Osteocyte (in vitro differentiated cells): ENCODE results near the gene SLC43A2. TPM values are rescaled to one million over a fixed set of nuclear protein-coding genes. Genes with fewer than 3 reads are reported as not detected.

ENCODE experiments used
- DNase-seq: peaks from one replicate; pipeline ENCODE4 v3.0.0; 2021; ENCODE audit warnings: mixed read lengths; ENCODE audit not compliant: unreplicated experiment; ENCODE audit errors: extremely low spot score
- H3K27ac Mint-ChIP-seq: one replicate; pipeline ENCODE4 v1.8.0; 2021; ENCODE audit warnings: mild to moderate bottlenecking, mixed read lengths; ENCODE audit not compliant: unreplicated experiment
- H3K27me3 Mint-ChIP-seq: one replicate; pipeline ENCODE4 v1.8.0; 2021; ENCODE audit warnings: mixed read lengths; ENCODE audit not compliant: unreplicated experiment
- H3K36me3 Mint-ChIP-seq: one replicate; pipeline ENCODE4 v1.8.0; 2021; ENCODE audit warnings: mixed read lengths; ENCODE audit not compliant: unreplicated experiment
- H3K4me1 Mint-ChIP-seq: one replicate; pipeline ENCODE4 v1.8.0; 2021; ENCODE audit warnings: mixed read lengths; ENCODE audit not compliant: unreplicated experiment
- H3K4me3 Mint-ChIP-seq: one replicate; pipeline ENCODE4 v1.8.0; 2021; ENCODE audit warnings: mild to moderate bottlenecking, moderate library complexity, mixed read lengths; ENCODE audit not compliant: unreplicated experiment
- H3K9me3 Mint-ChIP-seq: one replicate; pipeline ENCODE4 v1.8.0; 2021; ENCODE audit warnings: mixed read lengths; ENCODE audit not compliant: unreplicated experiment
- total RNA-seq: library from RNA; stranded (reverse); gene quantifications from 2 replicates; pipeline ENCODE4 v1.2.1, GENCODE V29; 2021
- TF ChIP-seq, protein P1 (sequence below): fragments of 200-600 bp; sonication (generic); IDR thresholded peaks from 2 replicates; pipeline ENCODE4 v1.5.0; 2021; ENCODE audit warnings: antibody characterized with exemption, mild to moderate bottlenecking, moderate library complexity

SLC43A2 gene
- total RNA-seq, 1 donor from 2014 or later, result 7.3 TPM

GRCh38 chr17:1638624-1639300 is 10.1 kb upstream of the SLC43A2 start:
- Mint-ChIP-seq H3K4me3 (no peak overlapping the region), H3K27me3 (no peaks in the 10 kb centered on the region), H3K36me3 (no peaks in the 10 kb centered on the region), H3K27ac (no peak overlapping the region), H3K4me1 (no peaks in the 10 kb centered on the region), H3K9me3 (no peaks in the 10 kb centered on the region)
- TF ChIP-seq, protein P1, sequence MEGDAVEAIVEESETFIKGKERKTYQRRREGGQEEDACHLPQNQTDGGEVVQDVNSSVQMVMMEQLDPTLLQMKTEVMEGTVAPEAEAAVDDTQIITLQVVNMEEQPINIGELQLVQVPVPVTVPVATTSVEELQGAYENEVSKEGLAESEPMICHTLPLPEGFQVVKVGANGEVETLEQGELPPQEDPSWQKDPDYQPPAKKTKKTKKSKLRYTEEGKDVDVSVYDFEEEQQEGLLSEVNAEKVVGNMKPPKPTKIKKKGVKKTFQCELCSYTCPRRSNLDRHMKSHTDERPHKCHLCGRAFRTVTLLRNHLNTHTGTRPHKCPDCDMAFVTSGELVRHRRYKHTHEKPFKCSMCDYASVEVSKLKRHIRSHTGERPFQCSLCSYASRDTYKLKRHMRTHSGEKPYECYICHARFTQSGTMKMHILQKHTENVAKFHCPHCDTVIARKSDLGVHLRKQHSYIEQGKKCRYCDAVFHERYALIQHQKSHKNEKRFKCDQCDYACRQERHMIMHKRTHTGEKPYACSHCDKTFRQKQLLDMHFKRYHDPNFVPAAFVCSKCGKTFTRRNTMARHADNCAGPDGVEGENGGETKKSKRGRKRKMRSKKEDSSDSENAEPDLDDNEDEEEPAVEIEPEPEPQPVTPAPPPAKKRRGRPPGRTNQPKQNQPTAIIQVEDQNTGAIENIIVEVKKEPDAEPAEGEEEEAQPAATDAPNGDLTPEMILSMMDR, result no peak
- DNase-seq, result no peak

DNA sequence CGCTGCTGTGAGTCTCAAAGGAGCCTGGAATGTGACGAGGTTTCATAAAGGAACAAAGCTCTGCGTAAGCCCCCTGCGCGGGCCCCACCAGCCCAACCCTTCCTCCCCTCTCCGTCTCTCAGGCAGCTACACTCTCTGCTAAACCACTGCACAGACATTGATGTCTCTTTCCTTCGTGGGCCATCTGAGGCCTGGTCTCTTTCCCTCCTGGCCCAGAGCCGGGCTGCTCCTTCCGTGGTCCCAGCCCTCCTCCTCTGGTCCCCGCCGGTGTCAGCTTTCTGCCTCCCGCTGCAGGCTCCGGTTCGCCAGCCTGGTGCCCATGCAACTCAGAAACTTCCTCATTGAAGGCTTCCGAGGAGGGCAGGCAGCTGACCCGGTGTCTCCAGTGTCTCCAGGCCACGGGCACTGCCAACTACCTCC is 9.5 kb upstream of the SLC43A2 start:
- H3K27ac Mint-ChIP-seq, result no peak overlapping the region
- no peaks in the 10 kb centered on the region for H3K27me3 Mint-ChIP-seq
- TF ChIP-seq, protein P1, result no peak
- no peak for DNase-seq
- H3K4me1 Mint-ChIP-seq, result no peaks in the 10 kb centered on the region
- no peaks in the 10 kb centered on the region for H3K36me3 Mint-ChIP-seq
- H3K4me3 Mint-ChIP-seq, result no peak overlapping the region
- no peaks in the 10 kb centered on the region for H3K9me3 Mint-ChIP-seq

GRCh38 chr17:1636732-1637285 is 8.2 kb upstream of the SLC43A2 start:
- TF ChIP-seq, protein P1, result no peak
- H3K4me1 Mint-ChIP-seq, result no peaks in the 10 kb centered on the region
- H3K36me3 Mint-ChIP-seq, result no peaks in the 10 kb centered on the region
- H3K4me3 Mint-ChIP-seq, result no peak overlapping the region
- no peak for DNase-seq
- no peak overlapping the region for H3K27ac Mint-ChIP-seq
- H3K9me3 Mint-ChIP-seq, result no peaks in the 10 kb centered on the region
- H3K27me3 Mint-ChIP-seq, result peaks cover 2% of the 10 kb centered on the region

DNA sequence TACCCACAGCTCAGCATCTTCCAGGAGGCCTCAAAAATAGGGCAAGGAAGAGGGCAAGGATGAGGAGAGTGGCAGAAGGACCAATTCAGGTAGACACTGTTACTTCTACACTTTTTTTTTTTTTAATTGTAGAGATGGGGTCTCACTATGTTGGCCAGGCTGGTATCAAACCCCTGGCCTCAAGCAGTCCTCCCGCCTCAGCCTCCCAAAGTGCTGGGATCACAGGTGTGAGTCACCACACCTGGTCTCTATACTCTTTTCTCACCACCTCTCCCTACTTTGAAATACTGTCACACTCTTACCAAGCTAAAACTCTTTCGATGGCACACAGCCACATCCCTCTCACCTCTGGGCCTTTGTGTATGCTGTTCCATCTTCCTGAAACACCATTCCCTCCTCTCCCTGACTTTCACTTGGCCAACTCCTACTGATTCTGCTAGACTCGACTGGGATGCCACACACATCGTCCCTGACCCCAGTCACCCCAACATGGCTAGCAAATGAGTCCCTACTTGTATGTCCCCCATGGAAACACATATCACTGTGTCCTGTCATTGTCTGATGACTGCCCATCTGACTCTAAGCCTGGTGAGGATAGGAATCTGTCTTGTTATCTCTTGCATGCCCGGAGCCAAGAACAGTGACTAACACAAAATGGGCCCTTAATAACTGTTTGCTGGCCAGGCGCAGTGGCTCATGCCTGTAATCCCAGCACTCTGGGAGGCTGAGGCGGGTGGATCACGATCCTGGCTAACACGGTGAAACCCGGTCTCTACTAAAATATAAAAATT is 7.2 kb upstream of the SLC43A2 start:
- no peaks in the 10 kb centered on the region for H3K9me3 Mint-ChIP-seq
- H3K36me3 Mint-ChIP-seq, result no peaks in the 10 kb centered on the region
- H3K4me1 Mint-ChIP-seq, result no peaks in the 10 kb centered on the region
- H3K27ac Mint-ChIP-seq, result no peak overlapping the region
- H3K27me3 Mint-ChIP-seq, result peaks cover 11% of the 10 kb centered on the region
- H3K4me3 Mint-ChIP-seq, result no peak overlapping the region
- TF ChIP-seq, protein P1, result no peak
- DNase-seq, result no peak
